NCI-H748 (cell line): Measurements from ENCODE around the gene ZNF488.
"Not testable (repeated sequence)": the region's sequence is repeated elsewhere in the genome, so short reads cannot be mapped to it uniquely, and the experiment has no call there.

Source experiments
- DNase-seq: peaks from one replicate; lab custom pipeline; 2025; ENCODE audit not compliant: unreplicated experiment; lab: John Stamatoyannopoulos, UW

The ZNF488 gene, protein sequence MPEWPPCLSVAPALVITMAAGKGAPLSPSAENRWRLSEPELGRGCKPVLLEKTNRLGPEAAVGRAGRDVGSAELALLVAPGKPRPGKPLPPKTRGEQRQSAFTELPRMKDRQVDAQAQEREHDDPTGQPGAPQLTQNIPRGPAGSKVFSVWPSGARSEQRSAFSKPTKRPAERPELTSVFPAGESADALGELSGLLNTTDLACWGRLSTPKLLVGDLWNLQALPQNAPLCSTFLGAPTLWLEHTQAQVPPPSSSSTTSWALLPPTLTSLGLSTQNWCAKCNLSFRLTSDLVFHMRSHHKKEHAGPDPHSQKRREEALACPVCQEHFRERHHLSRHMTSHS

DNA sequence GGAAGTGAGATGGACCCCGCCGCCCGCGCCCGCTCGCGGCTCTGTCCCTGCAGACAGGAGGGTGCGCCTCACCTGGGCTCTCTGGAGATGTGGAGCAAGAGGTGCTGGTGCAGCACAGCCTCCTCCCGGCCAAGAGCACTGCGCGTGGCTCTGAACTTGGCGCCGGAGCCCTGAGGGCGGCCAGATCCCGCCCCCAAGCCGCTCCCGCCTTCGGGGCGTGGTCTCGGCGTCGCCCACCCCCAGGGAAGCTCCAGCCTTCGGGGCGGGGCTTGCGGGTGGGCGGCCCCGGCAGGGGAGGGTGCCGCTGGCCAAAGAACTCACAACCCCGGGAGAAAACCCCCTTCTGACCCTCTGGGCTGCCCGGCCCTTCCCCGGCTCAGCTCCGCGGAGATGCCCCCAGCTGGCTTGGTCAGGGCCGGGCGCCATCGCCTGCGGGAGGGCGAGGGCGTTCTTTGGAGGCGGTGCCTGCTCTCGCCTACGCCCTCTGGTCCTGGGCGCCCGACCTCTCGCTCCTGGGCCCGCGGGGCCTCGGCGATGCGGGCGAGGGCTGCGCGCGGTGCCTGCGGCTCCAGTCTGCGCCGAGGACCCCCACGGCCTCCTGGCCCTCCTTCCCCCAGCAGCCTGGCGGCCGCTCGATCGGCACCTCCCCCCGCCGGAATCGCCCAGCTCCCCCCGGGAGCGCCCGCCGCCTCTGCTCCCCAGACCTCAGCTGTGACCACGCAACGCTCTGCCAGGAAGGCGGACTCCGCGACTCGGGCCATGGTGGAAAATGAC, at the start of gene ZNF488:
Gene ZNF488 (minus strand): TSS at position 146 of the 774 bp plus-strand sequence. CDS start 15,464 bp downstream, outside the sequence.
- DNase-seq, result peak; percentile 89

DNA sequence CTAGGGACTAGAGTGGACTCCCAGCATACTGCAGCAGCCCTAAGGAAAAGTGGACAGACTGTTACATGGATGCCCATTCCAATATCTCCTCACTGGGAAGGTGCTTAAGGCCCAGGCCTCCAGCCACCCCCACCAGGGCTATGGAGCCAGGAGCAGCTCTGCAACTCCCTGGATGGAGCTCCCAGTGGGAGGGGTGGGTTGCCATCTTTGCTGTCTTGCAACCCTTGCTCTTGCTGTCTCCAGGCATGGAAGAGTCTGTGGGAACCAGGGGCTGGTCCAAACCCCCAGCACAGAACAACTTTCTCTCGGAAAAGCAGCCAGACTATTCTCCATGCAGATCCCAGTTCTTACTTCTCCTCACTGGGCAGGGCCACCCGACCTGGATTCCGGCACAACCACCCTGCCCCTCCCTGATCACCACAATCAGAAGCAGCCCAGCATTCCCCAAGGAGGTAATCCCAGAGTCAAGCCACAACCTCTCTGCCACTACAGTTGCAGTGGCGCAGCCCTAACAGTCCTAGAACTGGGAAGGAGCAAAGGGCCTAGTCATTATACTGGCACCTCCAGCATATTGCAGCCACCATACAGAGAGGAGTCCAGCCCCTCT, 41.8 kb upstream of the ZNF488 start:
- DNase-seq, result no peak

DNA sequence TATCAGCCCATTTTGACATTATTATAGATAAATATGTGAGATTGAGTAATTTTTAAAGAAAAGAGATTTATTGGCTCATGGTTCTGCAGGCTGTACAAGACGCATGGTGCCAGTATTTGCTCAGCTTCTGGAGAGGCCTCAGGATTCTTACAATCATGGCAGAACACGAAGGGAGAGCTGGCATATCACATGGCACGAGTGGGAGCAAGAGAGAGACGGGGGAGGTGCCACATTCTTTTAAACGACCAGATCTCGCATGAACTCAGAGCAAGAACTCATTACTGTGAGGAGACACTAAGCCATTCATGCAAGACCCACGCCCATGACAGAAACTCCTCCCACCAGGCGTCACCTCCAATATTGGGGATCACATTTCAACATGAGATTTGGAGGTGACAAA, 40.1 kb upstream of the ZNF488 start:
- DNase-seq, result no peak

DNA sequence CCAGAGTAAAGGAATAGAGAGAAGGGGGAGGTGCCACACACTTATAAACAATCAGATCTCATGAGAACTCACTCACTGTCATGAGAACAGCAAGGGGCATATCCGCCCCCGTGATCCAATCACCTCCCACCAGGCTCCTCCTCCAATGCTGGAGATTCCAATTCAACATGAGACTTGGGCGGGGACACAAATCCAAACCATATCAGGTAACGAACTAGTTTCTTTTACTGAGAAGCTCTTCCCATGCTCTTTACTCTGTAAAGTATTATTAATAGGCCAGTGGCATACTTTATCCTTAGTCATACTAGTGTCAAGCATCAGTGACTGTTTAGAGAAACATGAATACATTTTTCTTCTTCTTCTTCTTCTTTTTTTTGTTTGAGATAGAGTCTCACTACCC, 39.4 kb upstream of the ZNF488 start:
- no peak for DNase-seq

DNA sequence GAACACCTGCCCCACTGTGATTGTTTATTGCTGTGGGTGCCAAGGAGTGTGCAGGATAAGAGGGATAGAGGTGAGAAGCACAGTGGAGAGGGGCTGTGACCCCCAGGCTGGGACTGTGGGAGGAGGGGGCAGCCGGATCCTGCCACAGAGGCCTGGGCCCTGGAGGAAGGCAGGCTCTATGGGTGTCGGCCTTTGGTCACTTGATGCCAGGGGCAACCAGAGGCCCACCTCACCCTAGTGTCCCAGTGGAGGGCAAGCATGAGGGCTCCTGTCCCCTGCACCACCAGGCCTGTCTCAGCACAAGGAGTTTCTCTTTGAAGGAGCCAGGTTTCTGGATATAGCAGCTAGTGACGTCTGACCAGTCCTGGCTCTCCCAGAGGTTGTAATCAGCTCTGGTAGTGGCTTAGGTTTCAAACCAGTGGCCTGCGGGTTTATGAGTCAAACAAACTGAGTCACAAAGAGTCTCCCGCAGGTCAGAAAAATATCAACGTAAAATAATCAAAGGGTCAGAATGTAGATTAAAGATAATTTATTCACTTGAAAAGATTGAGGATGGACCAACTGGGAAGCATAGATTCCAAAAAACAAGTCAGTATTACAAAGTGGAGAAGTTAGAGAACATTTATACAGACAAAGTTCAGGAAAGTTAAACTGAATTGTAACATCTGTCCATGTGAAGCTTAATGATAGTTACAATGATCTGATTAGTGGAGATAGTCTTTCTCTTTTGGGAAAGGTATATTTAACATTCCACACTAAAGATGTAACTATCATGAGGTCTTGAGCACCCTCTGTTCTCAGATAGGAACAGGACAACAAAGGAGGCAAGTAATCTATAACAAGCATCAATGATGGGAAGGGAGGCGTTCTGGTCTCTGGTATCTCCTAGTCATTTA, 37.2 kb upstream of the ZNF488 start:
- DNase-seq, result no peak

DNA sequence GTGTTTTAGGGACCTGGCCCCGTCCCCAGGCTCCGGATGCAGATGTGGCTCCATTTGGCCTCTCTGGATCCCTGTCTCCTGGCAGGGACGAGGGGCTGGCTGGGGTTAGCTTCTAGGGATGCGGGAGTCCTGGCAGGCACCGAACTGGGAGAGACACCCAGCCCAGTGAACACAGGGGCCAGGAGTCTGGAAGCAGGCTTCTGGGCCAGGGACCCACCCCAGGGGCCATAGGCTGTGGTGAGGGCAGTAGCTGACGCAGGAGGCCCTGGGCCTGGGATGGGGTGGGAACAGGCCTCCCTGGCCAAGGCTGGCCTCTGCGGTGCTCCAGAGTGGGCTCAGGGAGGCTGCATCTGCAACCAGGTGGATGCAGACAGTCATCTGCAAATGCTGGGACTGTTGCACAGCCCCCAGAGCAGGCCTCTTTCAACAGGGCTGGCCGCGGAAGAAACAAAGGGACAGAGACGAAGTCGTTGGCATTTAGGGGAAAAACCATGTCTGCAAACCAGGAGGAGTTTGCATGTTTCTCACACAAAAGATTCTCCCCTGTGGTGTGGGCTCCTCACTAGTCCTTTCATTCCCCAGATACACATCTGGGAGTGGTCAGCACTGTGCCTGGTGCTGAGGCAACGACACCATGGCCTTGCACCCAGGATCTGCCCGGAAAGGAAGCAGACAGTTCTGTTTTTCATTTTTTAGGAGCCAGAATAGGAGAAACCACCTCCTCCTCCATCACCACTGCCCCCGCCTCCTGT, 36.4 kb upstream of the ZNF488 start:
- DNase-seq, result no peak

DNA sequence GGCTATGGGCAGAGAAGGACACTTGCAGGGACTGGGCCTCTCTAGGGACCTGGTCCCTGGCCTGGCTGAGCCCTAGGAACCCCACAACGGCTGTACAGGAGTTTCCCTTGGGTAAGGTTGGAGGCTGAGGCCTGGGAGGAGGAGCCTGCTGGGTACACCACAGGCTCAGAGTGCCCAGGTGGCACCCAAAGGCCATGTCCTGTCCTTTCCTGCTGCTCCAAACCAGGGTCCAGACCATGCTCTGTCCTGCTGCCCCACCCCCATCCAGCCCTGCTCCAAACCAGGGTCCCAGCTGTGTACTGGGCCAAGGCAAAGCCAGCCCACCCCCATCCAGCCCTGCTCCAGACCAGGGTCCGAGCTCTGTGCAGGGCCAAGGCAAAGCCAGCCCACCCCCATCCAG, 35.3 kb upstream of the ZNF488 start:
- DNase-seq, result no peak

DNA sequence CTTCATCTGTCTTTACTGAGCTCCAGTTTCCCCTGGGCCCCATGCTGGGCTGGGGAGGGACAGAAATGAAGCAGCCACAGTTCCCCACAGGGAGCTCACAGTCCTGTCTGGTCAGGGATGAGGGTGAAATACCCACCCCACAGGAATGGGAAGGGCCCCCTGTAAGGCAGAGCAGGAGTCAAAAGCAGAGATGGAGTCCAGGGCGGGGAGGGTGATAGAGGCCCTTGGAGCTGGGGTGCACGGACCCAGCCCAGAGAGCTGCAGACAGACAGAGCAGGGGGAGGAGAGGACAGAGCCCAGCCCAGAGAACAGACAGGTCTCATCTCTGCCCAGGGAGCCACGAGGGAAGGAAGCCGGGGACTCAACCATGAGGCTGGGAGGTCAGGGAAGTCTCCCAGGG, 34.9 kb upstream of the ZNF488 start:
- DNase-seq, result no peak

DNA sequence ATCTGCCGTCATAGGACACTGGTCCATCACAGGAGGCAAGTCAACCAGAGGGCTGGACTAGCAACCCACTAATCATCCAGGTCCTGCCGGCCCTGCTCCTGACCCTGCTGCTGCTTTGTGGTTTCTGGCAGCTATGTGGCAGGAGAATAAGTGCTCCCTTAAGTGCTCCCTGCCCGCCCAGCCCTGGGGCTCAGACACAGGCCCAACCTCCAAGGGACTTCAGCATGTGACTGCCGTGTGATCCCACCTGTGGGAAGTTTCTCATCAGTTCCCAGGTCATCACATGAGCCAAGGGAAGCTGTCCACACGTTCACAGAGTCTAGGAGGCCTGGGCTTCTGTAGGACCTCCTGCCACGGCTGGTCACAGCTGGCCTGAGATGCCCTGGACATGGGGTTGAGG, 34.2 kb upstream of the ZNF488 start:
- no peak for DNase-seq

DNA sequence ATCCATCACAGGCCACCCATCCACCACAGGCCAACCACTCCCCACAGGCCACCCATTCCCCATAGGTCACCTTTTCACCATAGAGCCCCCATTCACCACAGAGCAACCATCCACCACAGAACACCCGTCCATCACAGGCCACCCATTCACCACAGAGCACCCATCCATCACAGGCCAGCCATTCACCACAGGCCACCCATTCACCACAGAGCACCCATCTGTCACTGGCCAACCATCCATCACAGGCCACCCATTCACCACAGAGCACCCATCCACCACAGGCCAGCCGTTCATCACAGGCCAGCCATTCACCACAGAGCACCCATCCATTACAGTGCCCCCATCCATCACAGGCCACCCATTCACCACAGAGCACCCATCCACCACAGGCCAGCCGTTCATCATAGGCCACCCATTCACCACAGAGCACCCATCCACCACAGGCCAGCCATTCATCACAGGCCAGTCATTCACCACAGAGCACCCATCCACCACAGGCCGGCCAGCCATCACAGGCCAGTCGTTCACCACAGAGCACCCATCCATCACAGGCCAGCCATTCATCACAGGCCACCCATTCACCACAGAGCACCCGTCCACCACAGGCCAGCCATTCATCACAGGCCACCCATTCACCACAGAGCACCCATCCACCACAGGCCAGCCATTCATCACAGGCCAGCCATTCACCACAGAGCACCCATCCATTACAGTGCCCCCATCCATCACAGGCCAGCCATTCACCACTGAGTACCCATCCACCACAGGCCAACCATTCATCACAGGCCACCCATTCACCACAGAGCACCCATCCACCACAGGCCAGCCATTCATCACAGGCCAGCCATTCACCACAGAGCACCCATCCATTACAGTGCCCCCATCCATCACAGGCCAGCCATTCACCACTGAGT, 32.5 kb upstream of the ZNF488 start:
- not testable (repeated sequence) for DNase-seq

DNA sequence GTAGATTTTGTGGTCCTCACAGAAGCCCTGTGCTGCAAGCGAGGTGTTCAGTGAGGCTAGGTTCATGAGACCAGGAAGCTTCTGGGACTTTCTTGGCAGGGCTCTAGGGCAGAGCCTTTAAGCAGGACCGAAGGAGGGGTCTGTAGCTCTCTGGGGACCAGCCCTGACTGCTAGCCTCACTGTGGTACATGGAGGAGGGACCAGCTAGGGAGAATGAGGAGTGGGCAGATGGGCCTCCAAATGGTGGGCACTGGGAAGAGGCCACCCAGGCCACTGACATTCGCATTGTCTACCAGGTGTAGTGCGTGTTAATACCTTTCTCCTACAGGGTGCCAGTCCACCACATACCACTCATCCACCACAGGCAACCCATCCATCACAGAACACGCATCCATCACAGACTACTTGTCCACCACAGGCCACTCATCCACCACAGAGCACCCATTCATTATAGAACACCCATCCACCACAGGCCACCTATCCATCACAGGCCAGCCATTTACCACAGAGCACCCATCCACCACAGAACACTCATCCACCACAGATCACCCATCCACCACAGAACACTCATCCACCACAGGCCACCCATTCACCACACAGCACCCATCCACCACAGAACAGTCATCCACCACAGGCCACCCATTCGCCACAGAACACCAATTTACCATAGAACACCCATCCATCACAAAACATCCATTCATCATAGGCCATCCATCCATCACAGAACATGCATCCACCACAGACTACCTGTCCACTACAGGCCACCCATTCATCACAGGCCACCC, 31.6 kb upstream of the ZNF488 start:
- DNase-seq, result no peak

DNA sequence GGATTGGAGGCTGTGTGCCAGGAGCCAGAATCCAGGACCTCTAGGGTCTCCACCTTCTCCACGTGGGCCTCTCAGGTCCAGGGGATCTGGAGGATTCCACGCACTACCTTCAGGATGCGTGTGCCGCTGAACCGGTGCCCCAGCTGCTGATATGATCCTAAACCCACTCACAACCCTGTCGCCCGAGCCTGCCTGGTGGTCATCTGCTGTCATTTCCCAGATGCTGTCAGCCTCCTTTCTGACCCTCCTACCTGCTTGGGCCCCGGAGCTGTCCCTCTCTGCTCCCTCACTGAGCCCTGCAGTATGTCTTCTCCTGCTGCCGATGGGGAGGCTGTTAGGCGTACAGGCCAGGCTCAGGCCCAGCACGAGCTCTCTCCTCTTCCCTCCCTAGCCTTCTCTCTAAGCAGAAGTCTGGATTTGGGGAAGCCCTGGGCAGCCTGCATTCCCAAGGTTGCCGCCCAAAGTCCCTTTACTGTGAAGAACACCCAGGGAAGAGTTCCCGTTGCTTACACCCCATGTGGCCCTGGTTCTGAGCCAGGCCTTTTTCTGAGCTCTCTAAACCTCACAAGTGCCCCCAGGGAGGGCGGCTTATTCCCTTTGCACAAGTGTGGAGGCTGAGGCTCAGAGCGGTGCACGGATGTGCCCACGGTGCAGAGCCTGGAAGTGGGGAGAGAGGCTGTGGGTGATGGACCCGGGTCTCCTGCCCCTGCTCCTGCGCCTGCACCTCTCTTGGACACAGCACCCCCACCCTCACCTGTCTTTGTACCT, 30.8 kb upstream of the ZNF488 start:
- DNase-seq, result no peak

DNA sequence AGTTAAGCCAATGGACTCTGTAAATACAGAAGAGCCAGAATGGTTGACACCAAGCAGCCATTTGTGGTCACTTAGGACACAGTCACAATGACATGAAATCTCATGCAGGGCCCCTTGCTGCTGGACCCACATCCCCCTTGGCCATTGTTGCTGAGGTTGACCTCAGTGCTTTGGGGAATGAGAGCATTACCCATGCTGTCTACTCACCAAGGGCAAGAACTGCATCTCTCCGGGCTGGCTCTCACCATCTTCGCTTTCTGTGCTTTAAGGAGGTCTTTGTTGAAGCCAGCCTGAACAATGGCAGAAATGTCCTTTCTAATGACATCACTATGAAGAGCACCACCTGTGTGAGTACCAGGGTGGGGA, 30.1 kb upstream of the ZNF488 start:
- no peak for DNase-seq

DNA sequence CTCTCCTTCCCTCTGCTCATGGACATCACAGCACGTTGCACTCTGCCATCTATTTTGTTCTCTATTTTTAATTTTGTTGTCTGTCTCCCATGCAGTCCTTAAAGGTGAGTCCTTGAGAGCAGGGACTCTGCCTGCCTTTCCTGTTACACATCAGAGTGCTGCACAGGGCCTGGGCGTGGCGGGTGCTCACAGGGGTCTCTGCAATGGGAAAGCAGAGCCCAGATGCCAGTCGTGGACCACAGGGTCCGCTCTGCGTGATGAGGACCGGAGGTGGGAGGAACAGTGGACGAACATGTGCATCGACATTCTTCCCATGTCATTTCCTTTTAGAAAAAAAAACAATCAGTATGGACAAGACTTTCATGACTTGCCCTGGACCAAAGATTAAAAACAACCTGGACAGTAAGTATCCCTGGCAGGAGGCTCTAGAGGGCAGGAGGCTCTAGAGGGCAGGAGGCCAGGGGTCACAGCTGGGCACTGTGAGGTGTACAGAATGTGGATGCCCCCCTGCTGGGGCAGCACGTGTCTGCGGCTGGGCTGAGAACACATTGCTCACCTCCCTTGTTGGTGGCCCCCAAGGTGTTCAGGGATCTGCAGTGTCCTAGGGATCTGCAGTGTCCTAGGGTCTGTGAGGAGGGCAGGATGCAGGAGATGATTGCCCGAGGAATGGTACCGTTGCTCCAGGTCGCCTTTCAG, 29.6 kb upstream of the ZNF488 start:
- DNase-seq, result no peak

DNA sequence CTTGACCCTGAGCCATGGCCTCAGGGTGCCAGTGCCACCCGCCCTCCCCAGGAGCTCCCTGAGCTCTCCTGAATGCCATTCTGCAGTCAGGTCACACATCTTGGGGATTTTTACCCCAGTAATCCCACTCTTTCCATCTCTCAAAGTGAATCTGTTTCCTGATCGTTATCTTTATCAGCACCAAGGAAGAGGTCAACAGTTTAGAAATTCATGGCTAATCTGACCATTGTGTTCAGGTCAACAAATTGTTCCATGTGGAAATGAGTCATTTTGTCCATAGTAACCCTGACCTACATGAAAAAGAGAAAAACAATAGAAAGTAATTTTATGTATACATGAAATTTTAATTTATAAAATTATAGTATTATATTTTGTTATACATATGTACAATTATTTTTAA, 28.8 kb upstream of the ZNF488 start:
- no peak for DNase-seq

DNA sequence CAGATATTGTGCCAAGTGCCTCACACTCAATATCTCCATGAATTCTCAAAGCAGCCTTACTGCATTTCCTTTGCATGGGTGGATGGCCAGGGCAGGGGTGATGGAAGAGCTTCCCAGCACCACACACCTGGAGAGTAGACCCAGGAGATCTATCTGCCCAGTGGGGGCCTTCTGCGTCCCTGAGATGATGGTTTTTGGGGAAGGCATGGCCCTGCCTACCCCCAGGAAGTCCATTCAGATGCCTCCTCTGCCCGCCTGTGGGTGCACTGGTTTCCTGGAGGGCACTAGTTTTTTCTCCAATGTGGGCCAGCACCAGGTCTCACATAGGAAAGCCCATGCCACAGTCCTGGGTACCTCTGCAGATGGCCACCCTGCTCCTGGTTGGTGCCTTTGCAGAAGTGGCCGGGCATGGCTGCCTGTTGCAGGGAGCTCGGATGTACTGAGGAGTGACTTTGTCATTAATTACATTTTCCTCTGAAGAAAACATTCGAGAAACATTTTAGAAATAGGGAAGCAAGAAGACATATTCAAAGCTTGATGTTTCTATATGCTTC, 28.2 kb upstream of the ZNF488 start:
- no peak for DNase-seq

DNA sequence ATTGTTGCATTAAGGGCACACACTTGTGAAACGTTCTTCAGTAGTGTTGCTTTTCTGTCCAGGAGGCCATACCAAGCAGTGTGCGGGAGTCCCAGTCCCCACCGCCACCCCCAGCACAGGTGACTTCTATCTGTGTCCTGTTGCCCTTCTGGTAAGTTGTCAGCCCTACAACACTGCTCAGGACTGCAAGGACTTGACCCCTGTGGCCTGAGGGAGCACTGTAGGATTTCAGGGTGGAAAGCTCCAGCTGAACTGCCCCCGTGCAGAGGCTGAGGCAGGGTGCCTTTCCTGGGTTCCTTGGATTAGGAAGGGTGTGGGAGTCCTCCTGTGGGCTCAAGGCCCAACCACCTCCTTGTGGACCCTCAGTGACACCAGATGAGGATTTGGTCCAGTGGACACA, 26.8 kb upstream of the ZNF488 start:
- DNase-seq, result no peak
